HG02759 (cell line): Measurements from ENCODE around the gene CTBP1.

Source experiments
- ATAC-seq: cut with Tn5 transposase; IDR thresholded peaks from one replicate; pipeline ENCODE4 v1.9.1; 2021; ENCODE audit warnings: mild to moderate bottlenecking, moderate library complexity; ENCODE audit not compliant: unreplicated experiment

CTBP1 gene

GRCh38 chr4:1285151-1285789, 36.3 kb upstream of the CTBP1 start:
- no peak for ATAC-seq

- no peak for ATAC-seq
These were observed 34.8 kb upstream of the CTBP1 start for GRCh38 chr4:1283711-1284110.

- no peak for ATAC-seq
These were observed 30.3 kb upstream of the CTBP1 start for GRCh38 chr4:1279253-1279652.

- no peak for ATAC-seq
These were observed 29.0 kb upstream of the CTBP1 start for GRCh38 chr4:1277667-1278665.

- ATAC-seq = no peak
These were observed 28.1 kb upstream of the CTBP1 start for GRCh38 chr4:1276984-1277383.

GRCh38 chr4:1274871-1275270, 25.9 kb upstream of the CTBP1 start:
- no peak for ATAC-seq

GRCh38 chr4:1271686-1272085, 22.8 kb upstream of the CTBP1 start:
- no peak for ATAC-seq

- ATAC-seq = no peak
These were observed 20.3 kb upstream of the CTBP1 start for GRCh38 chr4:1269209-1269608.

- no peak for ATAC-seq
These were observed 18.2 kb upstream of the CTBP1 start for GRCh38 chr4:1266881-1267763.

GRCh38 chr4:1265351-1265750, 16.4 kb upstream of the CTBP1 start:
- no peak for ATAC-seq

GRCh38 chr4:1264942-1265341, 16.0 kb upstream of the CTBP1 start:
- ATAC-seq = no peak

GRCh38 chr4:1261107-1261928, 12.4 kb upstream of the CTBP1 start:
- no peak for ATAC-seq

GRCh38 chr4:1260418-1261106, 11.6 kb upstream of the CTBP1 start:
- no peak for ATAC-seq

- ATAC-seq = no peak
These were observed 11.0 kb upstream of the CTBP1 start for GRCh38 chr4:1259966-1260365.

- ATAC-seq = no peak
These were observed 9.5 kb upstream of the CTBP1 start for GRCh38 chr4:1258457-1258856.

- no peak for ATAC-seq
These were observed 6.8 kb upstream of the CTBP1 start for GRCh38 chr4:1255699-1256098.

GRCh38 chr4:1255151-1255550, 6.2 kb upstream of the CTBP1 start:
- ATAC-seq = no peak

GRCh38 chr4:1253831-1254230, 4.9 kb upstream of the CTBP1 start:
- ATAC-seq = no peak

- no peak for ATAC-seq
These were observed 4.1 kb upstream of the CTBP1 start for GRCh38 chr4:1252928-1253492.

- ATAC-seq = no peak
These were observed 2.8 kb upstream of the CTBP1 start for GRCh38 chr4:1251773-1252066.
